ENCODE results near the gene SGSM2.

SGSM2 gene

DNA sequence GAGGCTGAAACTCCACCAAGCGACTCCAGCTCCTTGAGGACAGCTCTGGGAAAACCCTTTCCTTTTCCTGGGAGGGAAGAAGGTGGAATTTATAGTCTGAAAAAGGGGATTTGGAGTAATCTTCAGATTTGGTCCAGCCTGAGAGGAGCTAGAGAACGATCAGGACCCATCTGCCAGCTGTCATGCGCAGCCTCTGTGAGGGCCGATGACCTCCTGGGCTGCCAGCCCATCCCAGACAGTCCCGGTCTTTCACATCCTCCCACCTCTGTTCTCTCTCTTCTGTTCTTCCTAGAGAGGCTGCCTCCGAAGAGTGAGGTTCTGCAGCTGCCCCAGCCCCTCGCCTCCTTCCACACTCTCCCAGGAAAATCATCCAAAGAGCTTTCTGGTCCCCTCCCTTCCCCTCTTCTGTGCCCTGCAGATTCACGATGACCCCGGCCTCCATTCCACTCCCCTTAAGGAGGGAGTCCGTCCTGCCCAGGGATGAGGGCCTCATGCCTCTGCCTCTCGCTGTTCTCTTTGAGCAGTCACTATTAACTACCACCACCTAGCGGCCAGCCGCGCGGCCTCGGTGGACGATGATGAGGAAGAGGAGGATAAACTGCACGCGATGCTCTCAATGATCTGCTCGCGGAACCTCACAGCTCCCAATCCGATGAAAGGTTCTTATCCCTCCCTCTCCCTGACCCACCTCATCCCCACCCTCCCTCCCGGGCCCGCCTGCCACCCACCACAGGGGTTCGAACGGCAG lies 29.6 kb downstream of the SGSM2 start:
- TF ChIP-seq GATA1 (IDR thresholded peaks at IDR 0.05; ENCODE audit: low read depth, low read length) (no peak), POLR2A (IDR thresholded peaks at IDR 0.05; ENCODE audit: low read length) (no peak)
- no peak for DNase-seq

DNA sequence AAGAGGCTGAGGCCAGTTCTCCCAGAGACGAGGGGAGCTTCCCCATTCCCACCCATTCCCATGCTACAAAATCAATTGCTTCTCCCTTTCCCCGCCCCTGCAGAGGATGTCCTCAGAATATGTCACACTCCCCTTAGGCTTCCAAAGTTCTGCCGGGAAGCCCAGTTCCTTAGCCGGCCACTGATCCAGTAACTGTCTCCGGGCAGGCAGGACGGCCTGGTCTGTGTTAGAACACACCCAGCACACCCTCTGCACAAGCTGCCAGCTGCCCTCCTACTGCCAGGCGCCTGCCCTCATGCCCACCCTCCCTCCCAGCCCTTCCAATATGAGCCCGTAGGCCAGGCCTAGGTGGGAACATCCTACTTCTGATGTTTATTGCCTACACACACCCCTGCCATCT lies 31.1 kb downstream of the SGSM2 start:
- no peak for DNase-seq
- no peak for TF ChIP-seq GATA1 (IDR thresholded peaks at IDR 0.05; ENCODE audit: low read depth, low read length)
- TF ChIP-seq POLR2A (IDR thresholded peaks at IDR 0.05; ENCODE audit: low read length), result no peak

DNA sequence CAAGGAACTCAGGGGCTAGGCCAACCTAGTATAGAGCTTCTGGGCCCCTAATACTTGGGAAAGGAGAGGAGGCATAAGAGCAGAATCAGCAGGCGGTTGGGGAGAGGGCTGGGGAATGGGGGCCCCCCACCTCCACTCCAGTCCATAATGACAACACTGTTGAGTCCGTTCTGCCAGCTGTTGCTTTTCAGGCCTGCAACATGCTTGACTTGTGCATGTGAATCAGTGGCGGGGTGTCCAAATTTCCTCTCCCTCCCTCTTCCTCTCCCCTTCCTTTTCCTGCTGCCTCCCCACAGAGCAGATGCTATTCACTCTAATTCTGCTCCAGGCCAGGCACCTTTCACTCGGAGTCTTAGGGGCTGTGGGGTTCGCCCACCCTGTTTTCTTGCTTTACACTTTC lies 31.7 kb downstream of the SGSM2 start:
- TF ChIP-seq POLR2A (IDR thresholded peaks at IDR 0.05; ENCODE audit: low read length), result no peak
- TF ChIP-seq GATA1 (IDR thresholded peaks at IDR 0.05; ENCODE audit: low read depth, low read length), result no peak
- no peak for DNase-seq

DNA sequence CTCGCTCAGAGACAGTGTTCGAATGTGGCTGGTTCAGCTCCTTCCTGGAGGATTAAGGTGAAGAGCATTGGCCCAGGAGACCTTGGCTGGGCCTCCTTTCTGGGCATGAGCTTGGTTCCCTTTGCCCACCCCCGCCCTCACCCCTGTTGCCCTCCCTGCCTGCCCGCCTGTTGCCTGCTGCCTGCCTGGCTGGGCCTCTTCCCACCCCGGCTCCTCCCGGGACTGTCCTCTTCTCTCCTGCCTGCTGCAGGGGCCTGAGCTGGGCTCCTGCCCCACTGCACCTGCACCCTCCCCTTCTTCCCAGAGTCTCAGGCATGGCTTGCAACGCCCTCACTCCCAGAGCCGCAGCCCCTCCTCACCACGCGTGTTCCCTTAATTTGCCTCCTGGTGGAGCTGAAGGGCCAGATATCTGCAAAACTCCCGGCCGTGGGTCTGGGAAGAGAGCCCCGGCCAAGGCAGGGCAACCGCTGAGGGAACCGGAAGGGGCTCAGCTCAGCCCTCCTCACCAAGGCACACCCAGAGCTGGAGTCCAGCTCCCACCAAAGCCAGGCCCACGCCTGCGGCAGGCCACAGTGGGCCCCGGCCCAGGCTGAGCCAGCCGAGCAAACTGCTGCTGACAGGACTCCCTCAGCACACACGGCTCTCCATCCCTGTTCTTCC lies 32.4 kb downstream of the SGSM2 start:
- DNase-seq, result no peak
- TF ChIP-seq POLR2A (IDR thresholded peaks at IDR 0.05; ENCODE audit: low read length) (no peak), GATA1 (IDR thresholded peaks at IDR 0.05; ENCODE audit: low read depth, low read length) (no peak)

DNA sequence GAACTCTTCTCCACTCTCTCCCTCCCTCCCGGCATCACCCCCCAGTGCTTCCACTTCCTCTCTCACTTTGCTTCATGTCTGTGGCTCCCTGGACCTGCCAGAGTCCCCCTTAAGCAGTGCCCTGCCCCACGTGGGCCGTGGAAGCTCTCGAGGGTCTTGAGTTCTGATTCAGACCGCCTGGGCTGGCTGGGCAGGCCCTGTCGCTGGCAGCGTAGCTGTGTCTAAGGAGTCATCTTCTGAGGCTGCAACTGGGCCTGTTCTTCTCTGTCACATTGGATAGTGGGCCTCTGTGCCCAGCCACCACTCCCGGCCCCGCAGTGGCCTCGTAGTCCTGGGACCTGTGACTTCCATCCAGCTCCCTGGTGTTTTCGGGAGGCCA lies 32.9 kb downstream of the SGSM2 start:
- DNase-seq, result no peak
- TF ChIP-seq POLR2A (IDR thresholded peaks at IDR 0.05; ENCODE audit: low read length) (no peak), GATA1 (IDR thresholded peaks at IDR 0.05; ENCODE audit: low read depth, low read length) (no peak)

DNA sequence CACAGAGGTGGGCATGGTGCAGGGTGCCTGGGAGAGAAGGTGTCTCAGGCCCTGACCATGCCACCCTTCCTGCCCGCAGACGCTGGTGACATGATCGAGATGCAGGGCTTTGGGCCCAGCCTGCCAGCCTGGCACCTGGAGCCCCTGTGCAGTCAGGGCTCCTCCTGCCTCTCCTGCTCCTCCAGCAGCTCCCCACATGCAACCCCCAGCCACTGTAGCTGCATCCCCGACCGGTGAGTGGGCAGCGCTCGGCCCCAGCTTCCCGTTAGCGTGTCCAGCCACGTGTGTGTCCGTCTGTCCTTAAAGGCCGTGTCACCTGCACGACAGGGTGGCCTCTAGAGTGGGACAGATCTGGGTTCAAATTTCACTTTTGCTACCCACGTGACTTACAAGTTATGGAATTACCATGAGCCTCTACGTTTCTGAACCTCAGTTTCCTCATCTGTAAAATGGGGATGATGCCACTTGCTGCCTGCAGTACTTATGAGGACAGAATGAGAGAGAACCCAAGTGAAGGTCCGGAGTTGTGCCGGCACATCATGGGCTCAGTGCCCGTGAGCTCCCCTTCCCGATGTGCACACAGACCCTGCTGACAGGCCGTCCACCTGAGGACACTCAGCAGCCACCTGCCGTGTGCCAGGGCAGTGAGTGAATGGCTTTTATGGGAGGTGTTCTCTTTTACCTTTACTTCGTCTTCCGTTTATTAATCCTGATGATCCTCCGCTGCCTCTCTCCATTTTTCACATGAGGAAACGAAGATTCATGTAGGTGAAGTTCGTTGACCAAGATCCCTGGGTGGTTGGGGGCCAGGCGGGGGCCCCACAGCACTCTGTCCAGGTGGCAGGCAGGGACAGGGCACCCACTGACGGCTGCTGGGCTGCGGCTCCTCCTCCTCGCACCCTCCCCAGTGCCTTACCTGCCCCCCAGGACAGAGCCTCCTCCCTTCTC lies 34.2 kb downstream of the SGSM2 start:
- no peak for TF ChIP-seq GATA1 (IDR thresholded peaks at IDR 0.05; ENCODE audit: low read depth, low read length)
- TF ChIP-seq POLR2A (IDR thresholded peaks at IDR 0.05; ENCODE audit: low read length), result no peak
- no peak for DNase-seq

DNA sequence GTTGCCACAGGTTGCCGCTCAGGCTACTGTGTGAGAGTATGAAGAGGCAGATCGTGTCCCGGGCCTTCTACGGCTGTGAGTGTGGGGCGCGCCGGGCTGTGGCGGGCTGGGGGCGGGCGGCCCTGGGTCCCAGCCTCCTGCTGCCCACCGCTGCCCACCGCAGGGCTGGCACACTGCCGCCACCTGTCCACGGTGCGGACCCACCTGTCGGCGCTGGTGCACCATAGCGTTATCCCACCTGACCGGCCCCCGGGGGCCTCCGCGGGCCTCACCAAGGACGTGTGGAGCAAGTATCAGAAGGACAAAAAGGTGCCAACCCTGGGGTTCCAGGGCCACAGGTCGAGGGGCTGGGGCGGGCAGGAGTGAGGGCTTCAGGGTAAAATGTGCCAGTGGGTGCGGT lies 34.9 kb downstream of the SGSM2 start:
- no peak for DNase-seq
- TF ChIP-seq POLR2A (IDR thresholded peaks at IDR 0.05; ENCODE audit: low read length) (no peak), GATA1 (IDR thresholded peaks at IDR 0.05; ENCODE audit: low read depth, low read length) (no peak)

DNA sequence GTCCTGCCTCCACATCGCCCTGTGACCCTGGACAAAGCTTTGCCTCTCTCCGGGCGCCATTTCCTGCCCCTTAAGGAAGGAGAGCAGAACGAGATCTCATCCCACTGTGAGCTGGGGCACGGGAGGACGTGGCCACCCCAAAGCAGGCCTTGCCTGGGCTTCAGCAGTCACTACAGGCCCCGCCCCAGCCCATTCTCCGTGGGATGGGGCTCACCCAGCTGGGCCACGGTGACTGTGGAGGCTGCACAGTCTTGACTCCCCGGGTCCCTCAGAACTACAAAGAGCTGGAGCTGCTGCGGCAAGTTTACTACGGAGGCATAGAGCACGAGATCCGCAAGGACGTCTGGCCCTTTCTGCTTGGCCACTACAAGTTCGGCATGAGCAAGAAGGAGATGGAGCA lies 35.4 kb downstream of the SGSM2 start:
- no peak for DNase-seq
- TF ChIP-seq GATA1 (IDR thresholded peaks at IDR 0.05; ENCODE audit: low read depth, low read length) (no peak), POLR2A (IDR thresholded peaks at IDR 0.05; ENCODE audit: low read length) (no peak)

DNA sequence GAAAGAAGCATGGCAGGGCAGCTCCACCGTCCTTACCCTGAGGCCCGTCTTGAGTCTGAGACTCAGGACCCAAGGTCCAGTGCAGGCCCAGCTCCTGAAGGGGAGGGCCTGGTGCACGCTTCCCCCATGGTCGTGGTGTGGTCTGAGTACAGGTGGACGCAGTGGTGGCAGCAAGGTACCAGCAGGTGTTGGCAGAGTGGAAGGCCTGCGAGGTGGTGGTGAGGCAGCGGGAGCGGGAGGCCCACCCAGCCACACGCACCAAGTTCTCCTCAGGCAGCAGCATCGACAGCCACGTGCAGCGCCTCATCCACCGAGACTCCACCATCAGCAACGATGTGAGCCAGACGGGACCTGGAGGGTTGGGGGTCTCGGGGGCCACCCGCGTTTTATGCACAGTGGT lies 35.9 kb downstream of the SGSM2 start:
- no peak for DNase-seq
- TF ChIP-seq GATA1 (IDR thresholded peaks at IDR 0.05; ENCODE audit: low read depth, low read length) (no peak), POLR2A (IDR thresholded peaks at IDR 0.05; ENCODE audit: low read length) (no peak)

DNA sequence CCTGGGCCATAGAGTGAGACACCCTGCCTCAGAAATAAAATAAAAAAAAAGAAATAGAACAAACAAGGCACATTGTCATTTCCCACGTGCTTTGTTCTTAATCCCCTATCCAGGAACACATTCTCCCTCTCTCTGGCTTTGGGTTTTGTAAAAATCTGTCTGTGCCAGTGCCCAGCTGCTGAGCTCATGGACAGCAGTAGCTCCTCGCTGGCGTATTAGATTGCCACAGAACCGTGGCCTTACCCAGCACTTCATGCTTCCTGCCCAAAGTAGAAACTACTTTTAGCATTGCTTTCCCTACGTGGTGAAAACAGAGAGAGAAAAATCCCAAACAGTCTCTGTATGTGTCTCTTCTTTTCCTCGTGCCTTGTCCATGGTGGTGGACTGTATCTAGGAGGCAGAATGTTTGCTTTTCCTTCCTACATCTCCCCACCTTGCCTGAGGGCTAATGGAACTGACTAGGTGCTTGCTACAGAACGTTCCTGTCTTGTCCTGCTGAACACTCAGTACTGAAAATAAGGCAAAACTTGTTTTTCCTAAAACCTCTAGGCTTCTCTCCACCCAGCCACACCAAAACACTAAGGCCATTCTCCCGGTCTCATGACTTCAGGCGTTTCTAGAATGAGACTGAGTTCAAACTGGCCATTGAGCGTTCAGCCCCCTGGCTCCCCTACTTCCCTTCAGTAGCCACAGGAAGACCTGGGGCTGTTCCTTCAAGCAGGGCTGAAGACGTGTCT lies 37.4 kb downstream of the SGSM2 start:
- no peak for DNase-seq
- TF ChIP-seq POLR2A (IDR thresholded peaks at IDR 0.05; ENCODE audit: low read length) (no peak), GATA1 (IDR thresholded peaks at IDR 0.05; ENCODE audit: low read depth, low read length) (no peak)

DNA sequence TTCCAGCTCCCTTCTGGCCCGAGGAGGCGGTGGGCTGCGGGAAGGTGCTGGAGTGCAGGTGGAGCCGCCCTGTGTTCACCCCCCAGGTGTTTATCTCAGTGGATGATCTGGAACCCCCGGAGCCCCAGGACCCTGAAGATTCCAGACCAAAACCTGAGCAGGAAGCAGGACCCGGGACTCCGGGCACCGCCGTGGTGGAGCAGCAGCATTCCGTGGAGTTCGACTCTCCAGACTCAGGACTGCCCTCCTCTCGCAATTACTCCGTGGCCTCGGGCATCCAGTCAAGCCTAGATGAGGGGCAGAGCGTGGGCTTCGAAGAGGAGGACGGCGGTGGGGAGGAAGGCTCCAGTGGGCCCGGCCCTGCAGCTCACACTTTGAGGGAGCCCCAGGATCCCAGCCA lies 38.1 kb downstream of the SGSM2 start:
- no peak for DNase-seq
- TF ChIP-seq GATA1 (IDR thresholded peaks at IDR 0.05; ENCODE audit: low read depth, low read length), result no peak
- TF ChIP-seq POLR2A (IDR thresholded peaks at IDR 0.05; ENCODE audit: low read length), result no peak

DNA sequence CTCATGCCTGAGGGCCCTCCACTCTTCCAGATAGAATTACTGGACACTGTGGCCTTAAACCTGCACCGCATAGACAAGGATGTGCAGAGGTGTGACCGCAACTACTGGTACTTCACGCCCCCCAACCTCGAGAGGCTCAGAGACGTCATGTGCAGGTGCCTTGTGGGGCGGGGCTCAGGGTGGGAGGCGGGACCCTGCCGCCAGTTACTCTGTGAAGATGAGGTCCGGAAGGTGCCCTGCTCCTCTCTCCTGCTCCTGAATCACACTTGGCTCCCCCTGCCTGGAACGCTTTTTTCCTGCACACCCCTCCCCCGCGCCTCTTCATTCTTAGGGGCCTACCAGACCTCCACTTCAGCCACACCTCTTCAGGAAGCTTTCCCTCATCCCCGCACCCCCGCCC lies 38.8 kb downstream of the SGSM2 start:
- no peak for DNase-seq
- TF ChIP-seq GATA1 (IDR thresholded peaks at IDR 0.05; ENCODE audit: low read depth, low read length) (no peak), POLR2A (IDR thresholded peaks at IDR 0.05; ENCODE audit: low read length) (no peak)

DNA sequence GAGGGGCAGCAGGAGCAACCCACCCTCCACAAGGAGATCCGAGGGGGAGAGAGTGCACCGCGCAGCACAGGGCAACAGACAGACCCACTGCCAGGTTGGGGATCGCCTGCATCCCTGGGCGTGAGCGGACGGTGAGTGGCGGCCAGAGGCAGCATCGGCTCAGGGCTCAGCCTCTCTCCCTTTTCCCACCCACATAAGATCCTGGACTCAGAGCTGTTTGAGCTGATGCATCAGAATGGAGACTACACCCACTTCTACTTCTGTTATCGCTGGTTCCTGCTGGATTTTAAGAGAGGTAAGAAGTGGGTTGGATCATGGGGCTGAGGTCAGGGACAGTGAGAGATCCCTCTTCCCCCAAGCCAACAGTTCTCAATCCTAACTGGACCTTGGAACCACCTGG lies 40.4 kb downstream of the SGSM2 start:
- no peak for DNase-seq
- TF ChIP-seq POLR2A (IDR thresholded peaks at IDR 0.05; ENCODE audit: low read length) (no peak), GATA1 (IDR thresholded peaks at IDR 0.05; ENCODE audit: low read depth, low read length) (no peak)

DNA sequence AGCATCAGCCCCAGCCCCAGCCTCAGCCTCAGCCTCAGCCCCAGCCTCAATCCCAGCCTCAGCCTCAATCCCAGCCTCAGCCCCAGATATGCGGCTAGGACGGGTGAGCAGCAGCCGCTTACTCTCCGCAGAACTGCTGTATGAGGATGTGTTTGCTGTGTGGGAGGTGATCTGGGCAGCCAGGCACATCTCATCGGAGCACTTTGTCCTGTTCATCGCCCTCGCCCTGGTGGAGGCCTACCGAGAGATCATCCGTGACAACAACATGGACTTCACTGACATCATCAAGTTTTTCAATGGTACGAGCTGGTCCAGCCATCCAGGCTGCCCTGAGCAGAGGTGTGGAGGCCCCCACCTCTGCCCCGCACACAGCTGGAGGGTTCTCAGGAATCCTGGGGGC lies 41.6 kb downstream of the SGSM2 start:
- TF ChIP-seq POLR2A (IDR thresholded peaks at IDR 0.05; ENCODE audit: low read length) (no peak), GATA1 (IDR thresholded peaks at IDR 0.05; ENCODE audit: low read depth, low read length) (no peak)

More for the DNA sequence above, 41.6 kb downstream of the SGSM2 start:
- DNase-seq, result no peak

All from erythroblast (primary cell).